GM18499 (cell line): ENCODE data around the gene LILRB5.
"Not testable (repeated sequence)": the region's sequence is repeated elsewhere in the genome, so short reads cannot be mapped to it uniquely, and the experiment has no call there.

ENCODE experiments used
- ATAC-seq: cut with Tn5 transposase; IDR thresholded peaks from one replicate; pipeline ENCODE4 v1.9.1; 2021; ENCODE audit warnings: moderate number of reproducible peaks; ENCODE audit not compliant: insufficient read depth, unreplicated experiment

LILRB5 gene

GRCh38 chr19:54217517-54218247 lies 39.4 kb downstream of the LILRB5 start:
- ATAC-seq: not testable (repeated sequence)

GRCh38 chr19:54216869-54217268 lies 40.2 kb downstream of the LILRB5 start:
- no peak for ATAC-seq

DNA sequence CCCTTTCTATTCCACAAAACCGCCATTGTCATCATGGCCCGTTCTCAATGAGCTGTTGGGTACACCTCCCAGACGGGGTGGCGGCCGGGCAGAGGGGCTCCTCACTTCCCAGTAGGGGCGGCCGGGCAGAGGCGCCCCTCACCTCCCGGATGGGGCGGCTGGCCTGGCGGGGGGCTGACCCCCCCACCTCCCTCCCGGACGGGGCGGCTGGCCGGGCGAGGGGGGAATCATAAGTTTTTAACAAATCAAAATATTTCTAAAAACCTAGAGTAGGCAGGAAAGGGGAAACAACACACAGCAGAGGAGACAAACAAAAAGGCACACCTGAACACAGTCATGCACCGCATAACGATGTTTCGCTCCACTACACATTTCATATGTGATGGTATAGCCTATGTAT lies 42.3 kb downstream of the LILRB5 start:
- ATAC-seq: not testable (repeated sequence)

- not testable (repeated sequence) for ATAC-seq
Measured at GRCh38 chr19:54214217-54214616, 42.9 kb downstream of the LILRB5 start.

GRCh38 chr19:54211235-54211634 lies 45.8 kb downstream of the LILRB5 start:
- ATAC-seq: no peak

GRCh38 chr19:54209811-54210494 lies 47.1 kb downstream of the LILRB5 start:
- ATAC-seq: no peak

DNA sequence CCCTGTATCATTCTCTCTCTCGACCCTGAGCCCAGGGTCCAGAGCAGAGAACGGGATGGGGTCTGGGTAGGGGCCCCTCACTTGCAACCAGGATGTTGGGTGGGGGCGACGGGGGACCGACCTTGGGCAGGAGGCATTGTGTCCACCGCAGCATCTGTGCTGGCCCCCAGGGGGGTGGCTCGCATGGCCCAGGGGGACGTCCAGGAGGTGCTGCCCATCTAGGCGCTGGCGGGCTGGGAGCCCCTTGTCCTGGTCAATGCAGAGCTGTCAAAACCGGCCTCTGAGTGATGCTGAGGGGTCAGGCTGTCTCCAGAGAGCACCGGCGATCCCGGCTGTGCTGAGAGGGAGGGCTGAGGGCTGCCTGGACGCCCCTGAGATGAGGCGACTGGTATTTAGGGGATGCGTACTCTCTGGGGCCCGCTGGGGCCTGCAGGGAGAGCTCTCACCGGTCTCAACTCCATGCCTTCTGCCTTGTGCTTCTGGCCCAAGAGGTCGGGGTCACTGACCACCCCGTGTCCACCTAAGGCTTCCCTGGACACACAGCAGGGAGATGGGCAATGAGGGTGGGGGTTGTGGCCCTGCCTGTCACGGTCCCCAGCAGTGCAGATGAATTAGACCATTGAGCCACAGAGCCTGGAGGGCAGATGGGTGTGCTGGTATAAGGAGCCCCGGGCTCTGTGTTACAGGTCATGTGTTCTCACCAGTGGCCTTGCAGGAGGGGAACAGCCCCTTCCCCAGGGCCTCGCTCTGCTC lies 47.8 kb downstream of the LILRB5 start:
- no peak for ATAC-seq

GRCh38 chr19:54208784-54209057 lies 48.4 kb downstream of the LILRB5 start:
- ATAC-seq: no peak

DNA sequence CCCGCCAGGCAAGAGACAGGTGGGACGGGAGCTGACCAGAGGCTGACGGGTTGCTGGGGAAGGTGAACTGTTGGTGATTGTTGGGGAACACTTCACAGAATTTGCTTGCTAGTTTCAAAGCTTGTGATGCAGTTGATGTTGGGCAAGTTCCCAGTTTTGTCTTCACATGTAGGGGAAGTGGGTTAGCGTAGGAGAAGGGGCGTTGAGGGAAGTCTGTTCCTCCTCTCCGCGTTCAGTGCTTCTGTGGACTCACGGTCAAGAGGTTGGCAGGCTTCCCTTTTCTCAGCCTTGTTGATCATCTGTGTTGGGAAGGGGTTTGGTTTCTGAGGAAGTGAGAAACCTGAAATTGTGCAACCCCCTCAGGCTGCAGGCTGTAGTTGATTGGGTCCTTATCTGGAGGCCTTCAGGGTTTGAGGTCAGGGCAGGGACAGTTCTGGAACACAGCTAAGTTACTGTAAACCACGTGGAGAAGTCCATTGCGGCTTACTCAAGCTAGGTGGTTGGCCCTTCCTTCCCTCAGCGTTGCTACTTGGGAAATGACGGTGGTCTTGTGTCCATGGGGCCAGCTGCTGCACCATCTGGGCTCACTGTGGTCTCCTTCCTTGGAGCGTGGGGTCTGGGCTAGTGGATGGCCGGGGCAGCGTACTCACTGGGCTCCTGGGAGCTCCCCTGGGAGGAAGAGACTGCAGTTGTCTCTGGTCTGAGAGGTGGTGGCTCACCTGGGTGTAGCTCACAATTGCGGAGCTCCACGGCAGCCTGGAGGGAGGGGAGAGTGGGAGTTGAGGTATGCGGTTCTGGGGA lies 48.9 kb downstream of the LILRB5 start:
- no peak for ATAC-seq

GRCh38 chr19:54207676-54207982 lies 49.4 kb downstream of the LILRB5 start:
- ATAC-seq: no peak

- ATAC-seq: not testable (repeated sequence)
Measured at GRCh38 chr19:54207193-54207592, 49.9 kb downstream of the LILRB5 start.

GRCh38 chr19:54206831-54207177 lies 50.3 kb downstream of the LILRB5 start:
- no peak for ATAC-seq

DNA sequence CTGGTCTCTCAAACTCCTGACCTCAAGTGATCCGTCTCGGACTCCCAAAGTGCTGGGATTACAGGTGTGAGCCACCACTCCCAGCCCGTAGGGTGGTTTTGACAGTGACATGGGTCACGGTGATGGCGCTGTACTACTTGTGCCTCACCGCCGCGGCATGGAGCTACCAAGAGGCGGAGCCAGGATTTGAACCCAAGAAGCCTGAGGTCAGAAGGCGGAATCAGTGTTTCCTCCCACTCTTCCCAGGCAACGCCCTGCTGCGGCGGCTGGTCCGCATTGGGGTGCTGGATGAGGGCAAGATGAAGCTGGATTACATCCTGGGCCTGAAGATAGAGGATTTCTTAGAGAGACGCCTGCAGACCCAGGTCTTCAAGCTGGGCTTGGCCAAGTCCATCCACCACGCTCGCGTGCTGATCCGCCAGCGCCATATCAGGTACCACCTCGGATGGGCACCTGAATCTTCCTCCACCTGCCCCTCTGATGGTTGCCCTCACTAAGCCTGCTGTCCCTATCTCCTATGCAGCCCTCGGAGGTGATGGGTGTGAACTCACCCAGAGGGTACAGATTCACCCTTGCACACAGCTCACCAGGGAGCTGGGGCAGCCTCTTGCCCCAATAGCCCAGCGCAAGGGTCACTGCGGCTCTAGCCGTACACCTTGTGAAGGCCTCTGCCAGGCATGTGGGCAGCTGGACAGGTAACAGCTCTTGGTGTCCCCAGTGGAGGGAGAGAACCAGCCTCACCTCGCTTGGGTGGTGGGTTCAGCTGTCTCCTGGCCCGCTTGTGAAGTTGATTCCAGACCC lies 50.8 kb downstream of the LILRB5 start:
- ATAC-seq: no peak

DNA sequence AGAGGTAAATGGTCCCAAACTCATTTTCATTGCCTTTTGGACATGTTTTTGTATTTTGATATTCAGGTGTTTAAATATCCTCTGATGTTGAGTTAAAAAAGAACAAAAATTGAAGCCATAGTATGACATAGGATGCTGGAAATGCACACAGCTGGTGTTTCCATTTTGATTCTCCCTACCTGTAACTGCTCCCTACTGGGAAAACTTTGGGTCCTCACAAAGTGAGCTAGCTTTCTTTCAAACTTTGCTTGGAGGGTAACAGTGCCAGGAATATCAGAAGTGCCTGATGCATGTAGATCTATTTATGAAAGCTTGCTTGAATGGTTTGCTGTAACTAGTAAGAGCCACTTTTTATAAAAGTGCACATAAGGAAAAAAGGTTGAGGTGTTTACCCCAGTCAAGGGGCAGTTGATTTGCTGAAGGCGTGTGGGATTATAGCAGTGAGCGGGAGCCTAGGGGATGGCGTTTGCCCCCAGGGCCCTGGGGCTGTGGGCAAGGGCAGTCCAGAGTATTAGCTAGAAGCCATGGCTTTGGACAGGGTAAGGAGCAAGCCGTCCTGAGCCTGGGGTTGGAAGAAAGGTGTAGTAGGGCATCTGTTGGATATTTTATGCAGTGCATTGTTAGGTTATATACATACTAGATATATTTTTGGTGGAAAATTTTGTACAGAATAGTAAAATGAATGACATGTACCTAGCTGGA lies 52.2 kb downstream of the LILRB5 start:
- no peak for ATAC-seq

DNA sequence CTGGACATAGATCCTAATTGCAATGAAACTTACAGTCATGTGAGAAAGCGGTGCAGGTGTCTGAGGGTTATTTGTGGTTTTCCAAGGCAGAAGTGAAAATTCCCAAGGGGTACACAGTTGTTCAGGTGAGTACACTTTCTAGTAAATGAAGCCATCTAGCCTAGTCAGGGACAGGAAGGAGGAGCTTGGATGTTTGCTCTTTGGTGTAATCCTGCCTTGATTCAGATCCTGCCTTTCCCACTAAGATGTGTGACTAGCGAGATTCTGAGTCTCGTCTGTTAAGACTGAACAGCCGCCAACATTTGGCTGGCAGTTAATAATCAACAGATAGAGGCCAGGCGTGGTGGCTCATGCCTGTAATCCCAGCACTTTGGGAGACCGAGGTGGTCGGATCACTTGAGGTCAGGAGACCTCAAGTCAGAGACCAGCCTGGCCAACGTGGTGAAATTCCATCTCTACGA lies 53.9 kb downstream of the LILRB5 start:
- no peak for ATAC-seq

GRCh38 chr19:54201980-54202379 lies 55.1 kb downstream of the LILRB5 start:
- ATAC-seq: no peak

GRCh38 chr19:54201172-54201701 lies 55.8 kb downstream of the LILRB5 start:
- ATAC-seq: no peak
